ENCODE data around the gene SYMPK.
A peak's percentile ranks its signal among the peaks of the same experiment; 100 is the strongest.
"Not testable (repeated sequence)": the region's sequence is repeated elsewhere in the genome, so short reads cannot be mapped to it uniquely, and the experiment has no call there.

The SYMPK gene

GRCh38 chr19:45862564-45863334 lies at the start of gene SYMPK:
SYMPK (minus strand) TSS chr19:45863147; CDS start chr19:45854495, 8,652 bp downstream.
- peak; percentile 79 for FAIRE-seq
- DNase-seq (ENCODE audit: low spot score) = peak; percentile 92

DNA sequence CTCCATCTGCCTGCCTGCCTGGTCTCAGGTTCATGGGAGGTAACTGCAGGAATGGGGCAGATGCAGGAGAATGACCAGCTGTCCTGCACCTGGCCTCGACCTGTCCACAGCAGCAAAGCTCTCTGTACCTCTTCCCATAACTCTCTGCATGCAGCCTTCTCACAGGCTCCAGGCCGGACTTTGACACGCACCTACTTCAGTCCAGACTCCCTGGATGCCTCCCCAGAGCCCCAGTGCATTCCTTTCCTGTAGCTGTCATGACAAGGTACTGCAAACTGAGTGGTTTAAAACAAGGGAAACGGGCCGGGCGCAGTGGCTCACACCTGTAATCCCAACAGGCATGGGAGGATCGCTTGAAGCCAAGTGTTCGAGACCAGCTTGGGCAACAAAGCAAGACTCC lies 48.3 kb upstream of the SYMPK start:
- no peak for DNase-seq (ENCODE audit: low spot score)
- FAIRE-seq = no peak

DNA sequence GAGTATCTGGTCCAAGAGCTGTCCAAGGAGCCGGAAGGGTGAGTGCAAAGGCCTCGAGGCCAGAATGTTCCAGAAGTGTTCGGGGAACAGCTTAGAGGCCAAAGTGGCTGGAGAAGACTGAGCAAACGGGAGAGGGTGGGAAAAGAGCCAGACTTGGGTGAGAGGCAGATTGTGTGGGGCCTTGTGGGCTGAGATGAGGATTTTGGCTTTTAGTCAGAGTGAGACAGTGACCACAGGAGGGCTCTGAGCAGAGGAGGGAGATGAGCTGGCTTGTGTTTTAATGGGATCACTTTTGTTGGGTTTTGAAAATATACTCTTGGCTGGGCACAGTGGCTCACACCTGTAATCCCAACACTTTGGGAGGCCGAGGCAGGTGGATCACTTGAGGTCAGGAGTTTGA lies 46.0 kb upstream of the SYMPK start:
- FAIRE-seq (no peak), DNase-seq (ENCODE audit: low spot score) (no peak)

DNA sequence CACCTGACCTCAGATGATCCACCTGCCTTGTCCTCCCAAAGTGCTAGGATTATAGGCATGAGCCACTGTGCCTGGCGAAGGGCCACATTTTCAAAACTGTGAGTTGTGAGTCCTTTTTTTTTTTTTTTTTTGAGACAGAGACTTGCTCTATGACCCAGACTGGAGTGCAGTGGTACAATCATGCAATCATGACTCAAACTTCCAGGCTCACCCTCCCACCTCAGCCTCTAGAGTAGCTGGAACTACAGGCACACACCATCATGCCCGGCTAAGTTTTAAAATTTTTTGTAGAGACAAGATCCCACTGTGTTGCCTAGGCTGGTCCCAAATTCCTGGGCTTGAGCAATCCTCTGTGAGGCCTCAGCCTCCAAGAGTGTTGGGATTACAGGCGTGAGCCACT lies 43.3 kb upstream of the SYMPK start:
- DNase-seq (ENCODE audit: low spot score) (peak; percentile 28), FAIRE-seq (no peak)

- DNase-seq (ENCODE audit: low spot score) (no peak), FAIRE-seq (no peak)
Measured at GRCh38 chr19:45905011-45905410, 42.1 kb upstream of the SYMPK start.

GRCh38 chr19:45902651-45903625 lies 40.0 kb upstream of the SYMPK start:
- FAIRE-seq (no peak), DNase-seq (ENCODE audit: low spot score) (peak; percentile 89)

DNA sequence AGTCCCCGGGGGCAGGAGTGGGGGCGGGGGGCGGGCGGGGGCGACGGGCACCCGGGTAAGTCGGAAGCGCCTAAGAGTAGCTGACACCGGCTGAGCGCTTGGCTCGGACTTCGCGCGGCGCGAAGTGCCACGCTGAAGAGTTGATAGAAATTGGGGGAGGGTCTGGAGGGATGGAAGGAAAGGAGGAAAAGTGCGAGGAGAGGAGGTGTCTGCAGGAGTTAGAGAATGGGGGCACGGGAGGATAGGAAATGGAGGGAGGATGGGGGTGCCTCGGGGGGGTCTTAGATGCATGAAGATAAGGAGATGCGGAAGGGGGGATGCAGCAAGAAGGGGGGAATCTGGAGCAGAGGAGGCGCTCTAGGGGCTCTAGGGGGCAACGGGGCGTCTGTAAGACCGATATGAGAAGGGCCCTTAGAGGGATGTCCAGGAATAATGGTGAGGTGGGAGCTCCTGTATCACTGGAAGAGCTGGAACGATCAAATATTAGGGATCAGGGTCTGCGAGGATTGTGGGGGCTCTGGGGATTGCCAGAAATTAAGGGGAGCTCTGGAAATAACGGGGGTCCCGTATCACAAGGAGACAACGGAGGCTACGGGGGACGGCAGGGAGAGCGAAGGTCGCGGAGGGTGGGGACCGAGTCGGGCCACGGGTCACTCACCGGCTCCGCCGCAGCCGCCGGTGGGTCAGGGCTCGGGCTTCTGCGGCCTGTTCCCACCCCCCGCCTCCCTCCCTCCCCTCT lies 39.1 kb upstream of the SYMPK start, which contains the start of gene MYPOP:
TSS of gene MYPOP (minus strand) at position 702 of the 739 bp plus-strand sequence. CDS start 840 bp downstream, outside the sequence.
- FAIRE-seq = no peak
- no peak for DNase-seq (ENCODE audit: low spot score)

DNA sequence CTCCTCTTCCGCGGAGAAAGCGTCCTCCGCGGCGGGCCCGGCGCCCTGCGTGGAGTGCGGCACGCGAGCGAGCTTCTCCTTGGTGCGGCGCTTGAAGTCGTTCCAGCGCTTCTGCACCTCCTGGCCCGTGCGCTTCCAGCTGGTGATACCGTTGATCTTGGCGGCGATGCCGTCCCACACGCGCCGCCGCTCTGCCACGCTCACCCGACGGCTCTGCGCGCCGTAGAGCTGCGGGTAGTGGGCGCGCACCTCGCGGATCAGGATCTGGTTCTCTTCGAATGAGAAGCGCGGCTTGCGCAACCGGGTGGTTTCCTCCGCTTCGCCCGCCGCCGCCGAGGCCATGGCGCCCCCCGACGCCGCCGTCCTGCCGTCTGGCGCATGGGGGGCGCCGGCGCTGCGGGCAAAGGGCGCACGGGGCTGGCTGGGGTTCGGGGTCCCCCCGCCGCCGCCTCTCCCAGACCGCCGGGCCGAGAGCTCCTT lies 38.5 kb upstream of the SYMPK start:
- FAIRE-seq = no peak
- DNase-seq (ENCODE audit: low spot score) = no peak

- no peak for FAIRE-seq
- no peak for DNase-seq (ENCODE audit: low spot score)
Measured at GRCh38 chr19:45900738-45901431, 37.9 kb upstream of the SYMPK start.

- DNase-seq (ENCODE audit: low spot score) = no peak
Measured at GRCh38 chr19:45899919-45900589, 37.1 kb upstream of the SYMPK start.

DNA sequence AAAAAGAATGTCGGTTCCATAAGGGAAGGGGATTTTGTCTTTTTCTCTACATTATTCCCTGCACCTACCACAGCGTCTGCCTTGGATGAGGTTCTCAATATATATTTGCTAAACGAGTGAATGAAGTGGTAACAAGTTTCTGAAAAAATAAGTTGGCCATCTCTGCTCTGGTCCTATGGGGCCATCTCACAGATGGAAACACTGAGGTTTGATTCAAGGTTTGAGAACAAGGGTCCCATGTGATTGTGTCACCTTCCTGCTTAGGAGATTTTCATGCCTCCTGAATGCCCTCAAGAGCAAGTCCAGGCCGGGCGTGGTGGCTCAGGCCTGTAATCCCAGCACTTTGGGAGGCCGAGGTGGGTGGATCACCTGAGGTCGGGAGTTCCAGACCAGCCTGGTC lies 36.3 kb upstream of the SYMPK start:
- no peak for DNase-seq (ENCODE audit: low spot score)
- FAIRE-seq = no peak

More at GRCh38 chr19:45899919-45900589, 37.1 kb upstream of the SYMPK start:
- no peak for FAIRE-seq

DNA sequence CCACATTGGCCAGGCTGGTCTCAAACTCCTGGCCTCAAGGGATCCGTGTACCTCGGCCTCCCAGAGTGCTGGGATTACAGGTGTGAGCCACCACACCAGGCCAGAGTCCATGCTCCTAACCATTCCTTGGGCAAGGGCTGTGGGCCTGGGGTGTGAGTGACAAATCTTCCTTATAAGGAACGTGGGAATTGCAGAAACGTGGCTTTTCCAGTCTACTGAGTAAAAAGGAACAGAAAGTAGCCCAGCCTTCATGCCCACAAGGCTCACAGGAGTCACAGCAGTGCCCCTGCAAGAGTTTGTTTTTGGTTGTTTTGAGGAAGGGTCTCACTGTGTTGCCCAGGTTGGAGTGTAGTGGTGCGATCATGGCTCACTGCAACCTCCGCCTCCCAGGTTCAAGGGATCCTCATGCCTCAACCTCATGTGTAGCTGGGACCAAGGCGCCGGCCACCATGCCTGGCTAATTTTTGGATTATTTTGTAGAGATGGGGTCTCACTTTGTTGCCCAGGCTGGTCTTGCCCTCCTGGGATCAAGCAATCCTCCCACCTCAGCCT lies 34.4 kb upstream of the SYMPK start:
- no peak for FAIRE-seq
- DNase-seq (ENCODE audit: low spot score) = no peak

- not testable (repeated sequence) for DNase-seq (ENCODE audit: low spot score); FAIRE-seq
Measured at GRCh38 chr19:45895983-45896599, 33.1 kb upstream of the SYMPK start.

GRCh38 chr19:45895519-45895972 lies 32.6 kb upstream of the SYMPK start:
- no peak for FAIRE-seq
- no peak for DNase-seq (ENCODE audit: low spot score)

DNA sequence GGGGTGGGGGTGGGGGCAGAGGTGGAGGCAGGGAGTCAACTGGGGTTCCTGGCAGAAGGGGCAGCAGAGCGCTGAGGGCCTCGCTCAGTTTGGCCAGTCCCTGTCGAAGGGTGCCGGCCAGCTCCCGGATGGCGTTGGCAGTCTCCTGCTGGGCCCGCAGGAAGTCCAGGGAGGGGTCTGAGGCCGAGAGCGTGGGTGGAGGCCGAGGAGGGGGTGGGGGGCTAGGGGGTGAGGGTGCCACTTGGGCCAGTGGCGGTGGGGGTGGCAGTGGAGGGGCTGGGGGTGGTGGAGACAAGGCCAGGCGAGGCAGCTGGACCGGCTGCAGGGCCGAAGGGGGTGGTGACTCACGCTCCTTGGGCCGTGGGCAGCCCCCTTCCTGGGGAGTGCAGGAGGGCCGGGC lies 27.9 kb upstream of the SYMPK start:
- no peak for FAIRE-seq
- no peak for DNase-seq (ENCODE audit: low spot score)

DNA sequence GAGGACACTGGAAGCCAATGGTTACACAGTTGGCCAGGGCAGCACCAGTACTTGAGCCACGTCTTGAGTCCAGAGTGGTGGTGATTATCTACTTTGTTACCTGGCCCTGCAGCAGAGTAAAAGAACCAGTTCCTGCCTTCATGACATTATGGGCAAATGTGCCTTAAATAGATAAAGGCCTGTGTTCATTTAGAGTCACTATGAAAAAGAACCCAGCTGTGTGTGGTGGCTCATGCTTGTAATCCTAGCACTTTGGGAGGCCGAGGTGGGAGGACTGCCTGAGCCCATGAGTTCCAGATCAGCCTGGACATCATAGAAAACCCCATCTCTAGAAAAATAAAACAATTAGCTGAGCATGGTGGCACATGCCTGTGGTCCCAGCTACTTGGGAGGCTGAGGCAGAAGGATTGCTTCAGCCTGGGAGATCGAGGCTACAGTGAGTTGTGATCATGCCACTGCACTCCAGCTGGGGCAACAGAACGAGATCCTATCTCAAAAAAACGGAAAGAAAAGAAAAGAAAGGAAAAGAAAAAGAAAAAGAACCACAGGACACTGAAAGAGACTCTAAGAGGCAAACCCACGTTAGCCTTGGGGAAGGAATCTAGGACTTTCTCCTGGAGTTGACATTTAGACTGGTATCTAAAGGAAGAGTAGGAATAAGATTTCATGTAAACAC lies 26.4 kb upstream of the SYMPK start:
- DNase-seq (ENCODE audit: low spot score) (no peak), FAIRE-seq (no peak)

DNA sequence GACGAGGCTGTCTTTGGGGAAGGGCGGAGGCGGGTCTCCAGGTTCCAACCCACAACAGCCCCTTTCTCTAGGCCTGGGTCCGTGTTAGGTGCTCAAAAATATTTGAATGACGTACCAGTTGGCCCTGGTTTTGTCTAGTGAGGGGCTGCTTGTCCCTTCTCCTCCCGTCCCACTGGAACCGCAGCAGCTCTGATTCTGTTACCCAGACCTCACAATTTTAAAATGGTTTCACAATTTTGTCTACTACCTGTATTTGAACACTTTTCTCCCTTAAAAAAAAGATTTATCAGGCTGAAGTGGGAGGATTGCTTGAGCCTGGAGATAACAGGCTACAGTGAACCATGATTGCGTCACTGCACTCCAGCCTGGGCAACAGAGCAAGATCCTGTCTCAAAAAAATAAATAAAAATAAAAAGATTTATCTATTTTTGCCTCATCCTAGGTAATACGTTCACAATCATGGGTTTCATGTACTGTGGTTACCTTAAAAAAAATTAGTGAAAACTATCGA lies 24.3 kb upstream of the SYMPK start:
- DNase-seq (ENCODE audit: low spot score) (no peak), FAIRE-seq (no peak)

DNA sequence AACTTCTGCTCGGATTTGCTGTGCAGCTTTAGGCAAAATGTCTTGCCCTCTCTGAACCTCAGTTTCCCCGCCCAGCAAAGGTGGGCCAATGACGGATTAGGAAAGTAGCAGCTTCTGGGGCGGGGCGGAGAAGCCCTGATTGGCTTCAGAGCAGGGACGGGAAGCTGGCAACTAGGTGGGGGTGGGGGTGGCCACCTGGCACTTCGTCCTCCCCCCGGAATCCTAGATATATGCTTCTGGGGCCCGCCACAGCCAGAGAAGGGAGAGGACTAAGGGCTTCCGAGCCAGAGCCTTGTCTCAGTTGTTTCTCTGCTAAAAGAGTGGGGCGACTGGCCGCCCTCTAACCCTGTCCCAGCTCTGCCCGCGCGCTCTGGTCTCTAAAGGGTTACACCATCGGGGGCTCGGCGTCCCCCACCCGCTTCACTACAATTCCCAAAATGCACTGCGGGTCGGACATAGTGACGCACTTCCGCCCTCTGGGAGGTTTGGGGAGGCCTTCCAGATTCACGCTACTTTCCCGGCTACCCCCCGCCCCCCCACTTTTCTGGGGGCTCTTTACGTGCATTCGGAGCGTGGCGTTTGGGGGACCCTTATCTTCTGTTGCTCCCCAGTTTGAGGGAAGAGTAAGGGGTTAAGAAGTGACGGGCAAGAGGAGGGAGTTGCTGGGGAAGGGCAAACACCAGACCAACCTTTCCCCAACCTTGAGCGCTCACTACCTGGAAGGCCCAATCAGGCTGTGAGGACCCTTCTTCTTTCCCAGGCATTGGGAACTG lies 23.7 kb upstream of the SYMPK start:
- FAIRE-seq = no peak

More for the DNA sequence above, 23.7 kb upstream of the SYMPK start:
- peak; percentile 75 for DNase-seq (ENCODE audit: low spot score)

Measured in RCC 7860 (cell line).